NCI-H510A (cell line): ENCODE data around the gene TSHZ2.

ENCODE experiments used
- DNase-seq: peaks from one replicate; lab custom pipeline; 2025; lab: John Stamatoyannopoulos, UW

TSHZ2 gene

DNA sequence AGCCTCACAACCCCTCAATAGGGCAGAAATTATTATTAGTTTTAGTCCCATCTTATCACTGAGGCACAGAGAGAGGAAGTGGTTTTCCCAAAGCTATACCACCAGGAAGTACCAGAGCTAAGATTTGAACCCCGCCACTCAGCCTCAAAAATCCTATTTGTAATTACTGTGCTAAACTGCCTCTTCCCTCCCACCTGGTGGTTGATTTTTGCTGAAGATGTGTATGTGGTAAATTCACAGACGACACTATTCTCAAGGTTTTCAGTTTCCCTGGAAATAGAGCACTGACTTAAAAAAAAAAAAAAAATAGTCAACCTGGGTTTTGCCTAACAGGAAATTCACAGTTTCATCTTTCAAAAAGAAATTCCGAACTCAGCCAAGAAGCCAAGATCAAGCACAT is 57.9 kb downstream of the TSHZ2 start:
- DNase-seq = no peak

DNA sequence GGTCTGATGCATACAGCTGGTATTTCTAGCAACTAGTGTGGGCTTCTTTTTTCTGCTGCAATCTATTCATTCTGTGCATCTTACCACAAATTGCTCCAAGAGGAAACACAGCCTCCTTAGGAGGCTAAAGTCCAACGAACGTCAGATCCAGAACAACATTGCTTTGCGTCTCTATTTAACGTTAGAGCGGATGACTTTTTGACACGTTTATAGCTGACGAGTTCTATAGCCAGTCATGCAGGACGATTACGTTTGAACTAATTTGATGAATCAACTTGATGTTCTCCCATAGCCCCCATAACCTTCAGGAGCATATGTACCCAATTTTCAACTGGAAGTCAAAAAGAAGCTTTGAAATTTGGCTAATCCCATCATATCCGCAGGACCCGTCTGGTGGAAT is 59.9 kb downstream of the TSHZ2 start:
- no peak for DNase-seq

DNA sequence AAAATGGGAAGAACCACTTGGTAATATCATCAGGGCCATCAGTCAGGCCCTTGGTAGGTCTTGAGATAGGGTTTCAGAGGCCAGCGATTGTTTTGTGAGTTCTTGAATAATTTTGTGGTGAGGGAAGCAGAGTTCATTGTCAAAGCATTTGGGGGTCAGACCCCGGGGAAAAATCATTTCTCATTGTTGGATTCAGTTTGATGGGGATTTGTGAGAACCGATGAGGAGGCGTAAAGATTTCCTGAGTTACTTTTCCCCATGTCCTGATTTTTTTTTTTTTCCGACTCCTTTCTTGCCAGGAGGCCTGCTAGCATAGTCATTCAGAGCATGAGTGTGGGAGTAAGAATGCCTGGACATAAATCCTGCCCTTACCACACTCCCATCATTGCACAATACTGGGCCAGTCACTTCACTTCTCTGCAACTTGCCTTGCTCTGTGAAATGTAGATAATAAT is 60.3 kb downstream of the TSHZ2 start:
- no peak for DNase-seq

DNA sequence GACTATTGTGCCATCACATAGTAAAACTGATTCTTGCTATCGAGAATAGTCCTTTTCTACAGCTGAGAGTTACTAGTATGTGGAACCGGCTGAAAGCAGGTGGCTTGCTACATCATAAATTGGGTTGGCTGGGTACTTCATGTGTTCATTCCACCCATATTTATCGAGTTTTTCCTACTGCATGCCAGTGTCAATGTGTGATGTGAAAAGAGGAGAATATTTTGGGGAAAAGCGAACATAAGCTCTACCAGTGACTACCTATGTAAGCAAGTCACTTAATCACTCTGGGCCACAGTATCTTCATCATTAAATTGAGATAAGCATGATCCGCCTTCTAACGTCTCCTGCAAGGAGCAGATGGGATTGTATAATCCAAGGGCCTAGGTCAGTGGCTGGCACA is 61.0 kb downstream of the TSHZ2 start:
- no peak for DNase-seq

DNA sequence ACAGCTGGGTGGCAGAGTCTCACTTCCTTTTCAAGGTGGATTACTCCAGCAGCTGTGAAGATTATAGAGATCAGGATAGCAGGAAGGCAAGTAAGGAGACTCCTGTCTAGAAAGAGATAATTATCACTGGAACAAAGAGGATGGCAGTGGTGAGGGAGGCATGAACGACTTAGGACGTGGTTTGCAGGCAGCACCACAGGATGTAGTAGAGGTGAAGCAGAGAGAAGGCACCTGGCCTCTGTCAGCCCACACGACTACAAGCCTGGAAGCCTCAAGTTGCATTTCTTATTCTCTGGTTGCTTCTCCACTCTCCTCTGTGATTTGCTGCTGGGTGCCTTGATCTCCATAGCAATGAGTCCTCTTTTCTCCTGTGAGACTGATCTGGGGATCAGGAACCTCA is 62.7 kb downstream of the TSHZ2 start:
- no peak for DNase-seq

DNA sequence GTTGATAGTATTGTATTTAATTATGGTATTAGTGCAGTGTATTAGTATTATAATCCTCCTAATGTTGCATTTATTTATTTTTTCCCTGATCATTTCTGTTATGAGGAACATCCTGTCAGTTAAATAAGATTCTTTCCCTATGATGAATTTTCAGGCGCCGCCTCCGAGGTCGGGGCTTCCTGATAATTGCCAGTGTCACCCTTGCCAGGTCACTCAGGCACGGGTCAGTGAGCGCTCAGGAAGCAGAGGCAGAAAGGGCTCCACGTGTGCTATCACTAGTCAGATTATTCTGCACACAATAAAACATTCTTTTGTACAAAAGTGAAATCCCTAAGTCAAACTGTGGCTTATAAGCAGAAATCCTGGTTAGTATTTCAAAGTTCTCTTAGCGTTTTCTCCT is 64.8 kb downstream of the TSHZ2 start:
- DNase-seq = peak; percentile 16

DNA sequence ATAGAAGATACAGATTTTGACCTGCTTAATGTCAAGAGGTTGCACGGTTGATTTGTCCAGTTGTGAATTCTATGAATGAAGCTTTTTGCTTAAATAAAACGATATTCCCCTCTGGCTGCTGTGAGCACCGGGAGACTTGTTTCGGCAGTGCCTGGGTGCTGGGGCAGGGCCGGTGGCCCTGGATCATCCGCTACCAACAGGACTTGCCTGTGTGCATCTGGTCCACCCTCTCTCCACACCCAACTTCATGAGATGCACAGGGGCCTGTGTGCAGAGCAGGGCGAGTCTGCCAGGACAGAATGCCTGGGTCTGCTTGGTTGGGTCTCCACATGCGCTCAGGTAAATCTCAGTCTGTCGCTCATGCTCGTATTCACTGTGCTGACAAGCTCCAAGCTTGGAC is 65.5 kb downstream of the TSHZ2 start:
- DNase-seq = no peak

DNA sequence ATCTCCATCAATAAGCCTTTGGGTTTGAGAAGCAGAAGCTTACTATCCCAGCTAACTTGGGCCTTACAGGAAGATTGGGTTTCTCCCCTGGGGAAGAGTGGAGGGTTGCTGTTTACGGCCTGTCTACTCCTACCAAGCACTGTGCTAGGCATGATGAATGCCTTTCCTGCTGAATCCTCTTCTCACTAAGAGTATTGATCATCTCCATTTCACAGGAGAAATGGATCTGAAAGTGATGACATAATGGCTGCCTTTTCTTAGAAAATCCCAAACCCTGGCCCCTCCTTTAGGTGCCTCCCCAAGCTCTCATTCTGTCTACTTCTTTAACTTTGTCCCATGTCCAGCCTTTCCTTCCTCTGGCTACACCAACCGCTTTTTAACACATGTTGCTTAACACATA is 66.1 kb downstream of the TSHZ2 start:
- DNase-seq = no peak

DNA sequence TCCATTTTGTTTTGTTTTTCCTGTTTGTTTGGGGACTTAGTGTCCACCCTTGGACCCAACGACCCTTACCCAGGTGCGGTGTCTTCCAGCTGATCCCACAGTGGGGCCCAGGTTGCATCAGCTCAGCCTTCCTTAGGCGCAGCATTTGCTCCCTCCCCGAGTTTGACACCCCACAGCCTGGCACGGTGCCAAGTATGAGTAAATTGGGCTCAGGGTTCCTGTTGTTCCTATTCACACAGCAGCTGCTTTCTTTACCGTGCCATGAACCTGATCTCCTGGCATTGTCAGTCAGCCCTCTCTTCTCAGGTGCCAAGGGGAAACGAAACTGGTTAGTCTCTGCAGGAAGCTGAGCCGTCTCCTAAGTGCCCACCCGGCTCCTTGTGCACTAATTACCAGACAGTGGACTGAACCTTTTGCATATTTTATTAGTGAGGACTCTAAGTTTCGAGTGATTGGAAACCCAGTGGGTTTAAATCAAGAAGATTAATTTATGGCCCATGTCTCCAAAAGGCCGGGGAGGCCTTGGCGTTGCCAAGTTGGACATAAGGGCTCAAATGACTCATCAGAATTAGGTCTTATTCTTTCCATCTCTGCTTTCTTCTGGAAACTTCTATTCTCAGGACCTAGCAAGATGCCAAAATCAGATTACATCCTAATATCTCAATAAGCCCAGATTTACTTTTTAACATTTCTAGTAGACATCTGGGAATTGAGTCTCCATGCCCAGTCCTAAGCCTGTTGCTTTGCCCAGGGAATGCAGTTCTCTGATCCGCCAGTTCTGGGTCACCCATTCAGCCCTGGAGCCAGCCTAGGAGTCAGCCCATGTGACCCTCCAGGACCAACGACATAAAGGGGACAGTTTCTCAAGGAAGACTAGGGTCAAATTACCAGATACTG is 68.8 kb downstream of the TSHZ2 start:
- DNase-seq = peak; percentile 81

DNA sequence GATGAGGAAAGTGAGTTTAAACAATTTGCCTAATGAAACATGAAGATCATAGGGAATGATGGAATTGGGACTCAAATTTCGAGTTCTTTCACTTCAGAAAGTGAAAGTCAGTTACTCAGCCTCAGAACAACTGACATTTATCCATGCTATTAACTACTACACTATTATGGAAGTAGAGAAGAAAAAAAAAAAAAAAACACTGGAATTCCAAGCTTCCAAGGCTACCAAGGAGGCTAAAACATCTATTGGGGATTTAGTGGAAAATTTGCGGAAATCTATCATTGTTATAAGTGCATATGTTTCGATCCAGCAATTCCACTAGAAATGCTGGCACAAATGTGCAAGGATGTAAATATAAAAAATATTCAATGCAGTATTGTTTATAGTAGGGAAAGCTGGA is 70.4 kb downstream of the TSHZ2 start:
- DNase-seq = no peak

DNA sequence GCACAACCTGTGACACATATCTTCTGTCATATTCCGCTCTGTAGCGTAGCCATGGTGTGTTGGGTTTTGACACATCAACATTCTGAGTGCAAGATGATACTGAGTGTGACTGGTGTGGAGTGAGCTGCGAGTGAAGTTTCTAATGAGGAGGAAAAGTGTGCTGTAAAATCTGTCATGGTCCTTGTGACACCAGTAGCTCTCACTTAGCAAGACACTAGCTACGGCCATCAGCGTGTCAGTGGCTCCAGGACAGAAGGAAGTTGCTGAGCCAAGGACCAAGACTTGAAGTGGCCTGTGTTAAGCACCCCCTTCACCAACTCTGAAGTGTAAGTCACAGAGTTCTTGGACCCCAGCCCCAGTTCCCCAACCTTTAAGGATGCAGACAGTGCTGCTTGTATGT is 72.1 kb downstream of the TSHZ2 start:
- DNase-seq = no peak

DNA sequence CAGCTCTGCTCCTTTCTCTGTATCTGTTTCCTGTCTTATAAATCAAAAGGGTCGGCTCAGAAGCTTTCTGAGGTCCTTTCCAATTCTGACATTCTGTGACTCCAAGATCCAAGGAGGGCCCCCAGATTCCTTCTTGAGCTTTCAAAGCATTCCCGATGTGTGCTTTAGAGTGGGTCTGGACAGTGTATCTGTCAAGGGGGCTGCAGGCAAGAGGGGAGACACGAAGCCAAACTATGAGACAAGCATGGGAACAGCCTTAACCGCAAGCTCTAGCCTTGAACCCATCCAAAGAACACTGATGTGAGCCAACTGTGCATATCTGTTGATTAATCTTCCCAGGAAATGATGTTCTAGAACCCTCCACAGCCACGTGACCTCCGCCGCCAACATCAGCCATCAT is 73.8 kb downstream of the TSHZ2 start:
- no peak for DNase-seq

DNA sequence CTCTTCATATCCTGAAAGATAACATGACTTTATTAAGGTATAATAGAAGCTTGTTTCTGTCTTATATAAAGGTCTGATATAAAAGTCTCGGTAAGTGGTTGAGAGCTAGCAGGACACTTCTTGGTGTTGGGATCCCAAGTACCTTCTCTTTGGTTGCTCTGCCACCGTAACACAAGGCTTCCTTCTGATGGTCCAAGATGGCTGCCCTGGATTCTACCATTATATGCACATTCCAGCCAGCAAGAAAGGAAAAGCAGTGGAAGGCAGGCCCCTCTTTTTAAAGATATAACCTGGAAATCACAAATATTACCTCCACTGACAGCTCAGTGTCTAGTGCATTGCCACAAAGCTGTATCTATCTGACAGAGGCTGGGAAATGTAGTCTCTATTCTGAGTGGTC is 75.0 kb downstream of the TSHZ2 start:
- DNase-seq = no peak

DNA sequence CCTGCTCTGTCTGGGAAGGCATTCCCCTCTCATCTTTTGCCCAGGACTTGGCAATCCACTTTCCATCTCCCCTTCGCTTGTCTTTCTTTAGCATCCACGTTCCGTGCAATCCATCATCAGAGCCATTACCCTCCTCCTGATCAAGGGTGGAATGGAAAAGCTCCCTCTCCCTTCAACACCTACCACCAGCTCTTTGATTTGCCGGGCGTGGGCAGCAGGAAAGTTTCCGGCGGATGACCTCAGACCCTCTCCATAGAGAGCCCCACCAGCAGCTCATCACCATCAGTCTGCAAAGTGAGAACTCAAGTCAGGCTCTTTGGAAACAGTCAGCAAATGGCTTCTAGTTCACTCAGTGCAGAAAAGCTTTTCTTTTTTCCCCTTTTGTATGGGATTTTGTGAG is 76.2 kb downstream of the TSHZ2 start:
- no peak for DNase-seq

DNA sequence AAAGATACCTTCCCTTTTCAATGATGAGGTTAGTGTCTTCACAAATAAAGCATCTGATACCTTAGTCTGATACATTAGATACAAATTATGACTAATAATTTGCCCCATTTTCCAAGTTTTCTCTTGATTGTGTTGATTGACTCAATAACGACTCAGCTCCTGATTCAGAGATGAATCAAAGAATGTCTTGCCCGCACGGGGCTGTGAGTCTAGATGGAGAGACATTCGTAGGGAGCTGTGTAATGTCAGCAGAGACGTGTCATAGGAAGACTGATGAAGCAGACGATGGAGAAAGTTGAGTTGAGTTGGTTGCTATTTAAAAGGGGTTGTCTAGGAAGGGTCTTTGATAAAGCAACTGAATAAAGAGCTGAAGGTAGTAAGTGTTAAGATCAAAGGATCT is 78.2 kb downstream of the TSHZ2 start:
- DNase-seq = no peak

DNA sequence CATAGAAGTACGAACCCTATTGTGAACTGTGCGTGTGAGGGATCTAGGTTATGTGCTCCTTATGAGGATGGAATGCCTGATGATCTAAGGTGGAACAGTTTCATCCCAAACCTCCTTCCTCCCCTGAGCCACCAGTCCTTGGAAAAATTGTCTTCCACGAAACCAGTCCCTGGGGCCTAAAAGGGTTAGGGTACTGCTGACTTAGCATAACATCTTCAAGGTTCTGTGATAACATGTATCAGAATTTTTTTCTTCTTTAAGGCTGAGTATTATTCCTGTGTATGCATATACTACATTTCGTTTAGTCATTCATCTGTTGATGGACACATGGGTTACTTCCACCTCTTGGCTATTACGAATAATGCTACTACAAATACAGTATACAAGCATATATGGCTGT is 80.2 kb downstream of the TSHZ2 start:
- DNase-seq = no peak

DNA sequence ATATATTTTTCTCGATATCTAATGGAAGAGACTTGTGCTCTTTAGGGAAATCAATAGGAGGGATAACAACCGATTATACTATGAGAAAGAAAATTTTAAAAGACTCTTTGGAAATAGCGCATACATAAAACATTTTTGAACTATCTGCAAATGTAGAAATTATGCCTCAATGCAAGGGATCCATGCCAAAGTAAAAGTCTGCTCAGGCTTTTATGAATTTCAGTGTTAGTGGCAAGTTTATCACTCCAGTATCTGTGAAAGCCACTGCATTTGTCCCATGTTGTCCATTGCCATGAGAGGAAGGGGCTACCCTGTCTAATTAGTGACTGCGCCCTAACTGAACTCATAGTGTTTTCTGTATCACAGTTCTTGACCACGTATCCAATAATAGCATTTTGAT is 81.4 kb downstream of the TSHZ2 start:
- DNase-seq = no peak

DNA sequence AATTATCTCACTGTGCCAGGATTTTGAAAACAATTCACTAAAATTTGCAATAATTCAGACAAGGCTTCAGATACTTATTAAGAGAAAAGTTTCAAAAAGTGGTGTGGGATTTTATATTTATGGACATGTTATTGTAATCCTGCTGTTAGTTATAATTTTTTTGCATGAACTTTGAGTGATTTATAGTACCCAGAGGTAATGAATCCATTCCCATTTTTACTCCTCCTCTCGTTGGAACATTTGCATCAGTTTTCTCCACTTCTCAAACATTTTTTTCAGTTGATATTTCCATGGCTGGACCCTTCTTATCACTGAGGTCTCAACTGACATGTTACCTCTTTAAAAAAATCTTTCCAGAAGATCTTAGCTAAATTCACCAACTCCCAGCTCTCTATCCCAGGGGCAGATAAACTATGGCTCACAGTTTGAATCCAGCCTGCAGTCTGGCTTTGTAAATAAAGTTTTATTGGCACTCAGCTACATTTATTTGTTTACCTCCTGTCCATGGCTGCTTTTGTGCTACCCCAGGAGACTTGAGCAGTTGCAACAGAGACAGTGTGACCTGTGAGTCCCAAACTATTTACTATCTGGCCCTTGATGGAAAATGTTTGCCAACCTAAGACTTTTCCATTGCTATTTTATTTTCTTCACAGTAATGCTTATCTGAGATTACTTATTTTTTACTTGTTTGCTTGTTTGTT is 83.4 kb downstream of the TSHZ2 start:
- DNase-seq = no peak

DNA sequence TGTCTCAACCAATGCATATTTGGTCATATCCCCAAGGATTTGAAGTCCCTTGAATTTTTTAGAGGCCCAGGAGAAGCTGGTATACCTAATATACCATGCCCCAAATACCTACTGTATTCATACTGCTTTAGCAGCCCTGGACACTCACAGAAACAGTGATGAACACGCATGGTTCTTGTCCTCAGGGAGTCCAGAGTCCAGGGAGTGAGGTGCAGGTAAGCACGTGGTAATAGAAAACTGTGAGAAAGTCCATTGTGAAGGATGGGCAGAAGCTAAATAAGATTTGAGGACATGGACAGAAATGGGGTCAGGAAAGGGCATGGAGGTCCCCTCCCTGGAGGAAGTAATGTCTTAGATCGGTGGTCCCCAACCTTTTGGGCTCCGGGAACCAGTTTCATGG is 85.4 kb downstream of the TSHZ2 start:
- no peak for DNase-seq

DNA sequence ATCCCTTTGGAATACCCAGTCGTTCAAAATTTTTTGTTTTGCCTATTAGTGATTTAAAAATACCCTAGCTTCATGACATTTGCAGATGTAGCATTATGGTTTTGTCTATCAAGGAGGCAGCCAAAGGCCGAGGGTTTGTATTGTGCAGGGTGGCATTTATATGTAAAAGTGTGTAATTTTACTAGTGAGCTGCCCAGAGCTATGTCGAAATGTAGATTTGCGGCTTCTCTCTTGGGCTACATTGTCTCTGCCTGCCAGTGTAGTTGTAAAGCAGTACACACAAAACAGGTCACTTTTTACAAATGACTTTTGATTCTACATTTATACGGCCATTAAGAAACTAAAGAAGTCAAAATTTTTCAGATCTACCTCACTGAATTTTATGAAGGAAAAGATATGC is 87.7 kb downstream of the TSHZ2 start:
- no peak for DNase-seq

DNA sequence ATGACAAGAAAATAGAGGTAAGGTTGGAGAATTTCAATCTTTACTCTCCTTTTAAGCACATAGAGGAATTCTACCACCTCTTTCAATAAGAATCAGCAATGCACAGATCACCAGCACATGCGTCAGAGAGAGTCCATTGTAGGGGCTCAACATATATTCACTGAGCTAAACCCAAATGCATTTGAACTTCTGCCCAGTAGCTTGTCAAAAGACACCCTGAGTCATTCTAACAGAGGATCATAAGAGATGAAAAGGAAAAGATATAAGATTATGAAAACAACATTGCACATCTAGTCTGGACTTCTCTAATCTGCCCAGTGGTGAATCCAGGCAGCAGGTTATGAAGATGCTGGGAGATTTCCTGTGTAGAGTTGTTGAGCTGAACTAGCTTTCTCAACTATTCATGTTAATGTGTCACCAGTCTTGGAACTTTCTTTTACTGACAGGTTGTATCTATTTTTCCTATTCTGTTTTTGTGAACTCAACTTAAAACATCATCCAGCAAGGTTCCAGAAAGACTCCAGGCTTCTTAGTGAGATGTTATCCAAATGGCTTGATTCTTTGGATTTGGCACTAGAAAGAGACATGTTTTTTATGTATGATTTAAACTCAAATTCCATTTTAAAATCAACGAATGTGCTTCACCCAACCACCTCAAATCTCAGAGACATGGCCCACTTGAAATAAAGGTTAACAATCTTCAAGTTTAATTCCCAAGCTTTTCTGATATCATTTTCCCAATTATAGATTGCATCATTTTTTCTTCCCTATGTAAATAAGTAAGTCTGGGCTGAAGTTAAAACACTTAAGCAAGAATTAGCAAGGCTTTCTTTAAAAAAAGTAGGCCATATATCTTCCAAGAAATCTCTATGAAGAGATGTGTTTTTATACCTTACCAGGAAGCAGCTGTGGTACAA is 89.3 kb downstream of the TSHZ2 start:
- no peak for DNase-seq

DNA sequence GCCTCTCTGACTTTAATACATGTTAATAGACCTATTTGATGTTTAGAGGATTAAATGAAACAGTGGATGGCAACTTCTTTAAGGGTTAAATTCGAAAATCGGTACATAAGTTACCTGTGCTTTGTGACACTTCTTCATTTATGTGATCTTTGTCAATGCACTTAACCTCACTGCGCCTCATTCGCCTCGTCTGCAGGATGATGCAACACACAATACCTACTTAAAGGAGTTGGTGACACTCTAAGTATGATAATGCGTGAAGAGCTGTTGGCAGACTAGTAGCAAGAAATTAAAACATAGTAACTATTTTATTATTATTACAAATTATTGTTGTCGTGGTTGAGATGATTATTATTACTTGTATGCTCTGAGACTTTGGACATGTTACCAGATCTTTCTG is 92.8 kb downstream of the TSHZ2 start:
- no peak for DNase-seq

DNA sequence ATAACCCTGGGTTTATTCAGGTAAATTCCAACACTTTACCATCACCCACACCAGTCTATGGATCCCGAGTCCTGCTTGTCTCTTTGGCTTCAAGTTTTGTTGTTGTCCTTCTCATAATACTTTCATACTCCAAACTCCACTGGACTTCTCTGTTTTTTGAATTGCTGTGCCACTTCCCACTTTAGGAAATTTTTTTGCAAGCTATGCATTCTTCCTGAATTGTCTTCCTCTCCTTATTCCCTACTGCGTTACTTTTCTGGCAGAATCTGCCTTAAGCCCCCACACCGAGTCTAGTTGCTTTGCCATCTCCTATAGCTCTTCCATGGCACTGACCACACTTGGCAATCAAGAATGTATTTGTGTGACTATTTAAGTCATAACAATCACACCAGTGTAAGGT is 96.1 kb downstream of the TSHZ2 start:
- no peak for DNase-seq
